Dermis blood vessel endothelial cell (primary cell): Measurements from ENCODE around the gene EFCAB6. TPM values are rescaled to one million over a fixed set of nuclear protein-coding genes. Genes with fewer than 3 reads are reported as not detected.
A peak's percentile ranks its signal among the peaks of the same experiment; 100 is the strongest.

ENCODE experiments used
- DNase-seq: peaks from one replicate; pipeline ENCODE4 v3.0.0; 2010
- total RNA-seq: library from RNA; depleted of rRNA; stranded (reverse); fragments of >200 nt; gene quantifications from 2 replicates; pipeline ENCODE4 v1.2.3, GENCODE V29; 2014

EFCAB6 gene
- total RNA-seq, 1 donor from 2014 or later: under 0.01 TPM

DNA sequence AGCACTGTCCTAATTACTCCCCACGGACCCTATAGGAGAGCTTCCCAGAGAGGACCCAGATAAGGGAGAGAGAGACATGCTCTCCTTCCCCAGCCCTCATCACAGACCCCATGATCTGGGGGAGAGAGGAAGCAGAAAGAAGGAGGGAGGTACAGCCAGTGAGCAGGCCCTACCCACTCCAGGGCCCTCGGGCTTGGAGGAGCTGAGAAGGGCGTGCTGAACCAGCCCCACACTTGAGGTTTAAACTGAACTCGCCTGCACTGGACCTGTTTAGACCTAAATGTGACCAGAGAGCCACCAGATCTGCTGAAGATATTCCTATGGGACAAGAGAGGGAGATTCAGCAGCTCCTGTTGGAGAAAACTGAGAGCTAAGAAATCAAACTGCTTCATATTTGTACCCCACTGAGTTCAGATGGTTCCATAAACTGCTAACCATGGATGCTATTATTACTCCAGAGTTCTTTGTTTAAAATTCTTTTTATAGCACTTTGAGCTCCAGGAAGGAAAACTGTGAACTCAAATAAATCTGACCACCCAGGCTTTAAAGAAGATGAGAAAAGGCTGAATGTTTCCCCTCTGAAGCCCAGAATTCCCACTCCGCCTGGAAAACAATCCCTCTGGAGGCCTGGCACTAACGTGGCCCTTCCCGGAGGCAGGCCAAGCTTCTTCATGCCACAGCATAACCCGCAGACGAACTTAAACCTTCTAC lies 67.2 kb downstream of the EFCAB6 start:
- no peak for DNase-seq

DNA sequence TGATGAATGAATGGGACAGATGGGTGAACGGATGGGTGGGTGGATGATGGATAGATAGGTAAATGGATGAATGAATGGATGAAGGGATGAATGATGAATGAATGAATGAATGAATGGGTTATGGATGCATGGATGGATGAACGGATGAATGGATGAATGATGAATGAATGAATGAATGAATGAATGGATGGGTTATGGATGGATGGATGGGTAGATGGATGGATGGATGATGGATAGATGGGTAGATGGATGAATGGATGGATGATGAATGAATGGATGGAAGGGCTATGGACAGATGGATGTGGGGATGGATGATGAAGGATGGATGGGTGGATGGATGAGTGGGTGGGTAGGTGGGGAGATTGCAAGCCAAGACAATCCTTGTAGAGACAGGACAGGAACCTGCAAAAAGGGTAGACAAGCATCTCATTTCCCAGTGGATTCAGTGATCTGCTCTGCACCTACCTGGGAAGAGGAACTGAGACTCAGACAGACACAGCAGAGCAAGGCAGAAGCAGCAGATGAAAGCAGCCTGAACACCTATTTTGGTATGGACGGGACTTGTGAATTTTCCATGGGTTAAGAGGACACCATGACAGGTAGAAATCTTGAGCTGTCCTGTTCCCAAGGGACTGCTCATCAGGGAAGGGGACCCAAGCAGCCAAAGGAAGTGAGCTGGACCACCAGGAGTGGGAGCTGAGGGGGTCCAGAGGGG lies 68.0 kb downstream of the EFCAB6 start:
- no peak for DNase-seq

DNA sequence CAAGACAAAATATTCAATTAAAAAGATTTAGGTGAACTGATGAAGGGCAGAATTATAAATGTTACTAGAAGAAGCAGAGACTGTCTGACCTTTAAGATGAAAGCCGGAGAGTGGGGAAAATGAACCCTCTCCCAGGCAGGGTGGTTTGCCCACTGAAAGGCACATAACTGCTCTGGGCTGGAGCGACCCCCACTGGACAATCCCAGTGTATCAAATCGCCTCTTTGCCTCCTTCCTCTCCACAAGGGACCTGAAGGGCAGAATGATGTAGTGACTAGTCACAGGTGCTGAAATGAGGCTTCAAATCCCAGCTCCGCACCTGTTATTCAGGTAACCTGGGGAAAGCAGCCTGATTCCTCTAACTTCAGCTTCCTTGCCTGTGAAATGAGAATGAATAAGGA lies 69.0 kb downstream of the EFCAB6 start:
- DNase-seq: peak; percentile 14

DNA sequence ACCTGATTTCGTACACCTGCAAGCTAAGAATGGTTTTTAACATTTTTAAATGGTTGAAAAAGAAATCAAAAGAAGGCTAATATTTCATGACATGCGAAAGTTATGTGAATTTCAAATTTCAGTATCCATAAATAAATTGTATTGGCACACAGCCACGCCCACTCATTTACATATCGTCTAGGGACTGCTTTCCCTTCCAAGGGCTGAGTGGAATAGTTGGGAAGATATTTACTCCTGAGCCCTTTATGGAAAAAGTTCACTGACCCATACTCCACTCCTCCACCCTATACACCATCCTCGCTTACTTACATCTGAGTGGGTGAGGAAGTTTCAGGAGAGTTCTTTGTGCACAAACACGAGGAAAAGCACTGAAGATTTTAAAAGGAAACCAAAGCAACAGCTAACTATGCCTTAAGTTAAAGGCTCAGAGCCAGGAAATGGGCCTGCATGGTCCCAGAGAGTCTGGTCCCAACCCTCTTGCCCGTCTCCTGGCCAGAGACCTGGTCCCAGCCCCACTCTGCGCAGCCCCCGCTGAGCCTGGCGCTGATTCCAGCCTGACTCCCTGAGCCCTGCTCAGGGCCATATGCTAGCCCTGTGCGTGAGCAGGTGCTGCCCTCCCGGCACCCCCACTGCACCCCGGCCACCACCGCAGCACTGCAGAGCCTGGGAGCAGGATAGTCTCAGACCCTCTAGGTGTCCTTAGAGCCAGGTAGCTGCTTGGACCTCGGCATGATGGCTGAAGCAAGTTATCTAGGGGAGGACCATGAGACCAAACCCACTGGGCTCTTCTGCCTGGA lies 69.8 kb downstream of the EFCAB6 start:
- no peak for DNase-seq

DNA sequence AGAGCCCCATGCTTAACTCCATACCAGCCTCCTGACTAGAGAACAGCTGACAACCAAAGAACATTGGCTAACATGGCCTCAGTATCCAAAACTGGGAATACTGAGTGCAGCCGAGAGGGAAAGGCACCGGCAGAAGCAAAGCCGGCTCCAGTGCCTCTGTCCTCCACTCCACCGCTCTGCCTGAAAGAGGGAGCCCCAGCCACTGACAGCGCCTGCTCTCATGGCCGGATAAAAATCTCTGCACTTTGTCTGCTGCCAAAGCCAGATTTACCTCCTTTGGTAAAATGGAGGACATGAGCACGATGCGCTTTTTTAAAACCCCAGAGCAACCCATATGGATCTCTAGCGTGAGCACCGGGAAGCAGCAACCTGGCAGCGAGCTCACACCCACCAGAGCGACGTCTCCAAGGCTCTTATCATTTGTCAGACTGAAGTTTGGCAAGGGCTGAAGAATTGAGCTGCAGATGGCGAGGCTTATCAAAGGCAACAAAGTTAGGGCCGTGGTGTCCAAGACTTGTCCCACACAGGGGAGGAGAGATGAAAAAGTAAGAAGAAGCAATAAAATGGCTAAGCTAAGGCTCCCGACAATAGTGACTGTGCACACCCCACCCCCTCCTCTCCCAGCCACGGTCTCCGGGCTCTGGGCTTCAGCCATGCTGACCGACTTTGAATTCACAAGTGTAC lies 71.4 kb downstream of the EFCAB6 start:
- no peak for DNase-seq

- DNase-seq: no peak
These were observed 72.2 kb downstream of the EFCAB6 start for GRCh38 chr22:43739851-43740379.

DNA sequence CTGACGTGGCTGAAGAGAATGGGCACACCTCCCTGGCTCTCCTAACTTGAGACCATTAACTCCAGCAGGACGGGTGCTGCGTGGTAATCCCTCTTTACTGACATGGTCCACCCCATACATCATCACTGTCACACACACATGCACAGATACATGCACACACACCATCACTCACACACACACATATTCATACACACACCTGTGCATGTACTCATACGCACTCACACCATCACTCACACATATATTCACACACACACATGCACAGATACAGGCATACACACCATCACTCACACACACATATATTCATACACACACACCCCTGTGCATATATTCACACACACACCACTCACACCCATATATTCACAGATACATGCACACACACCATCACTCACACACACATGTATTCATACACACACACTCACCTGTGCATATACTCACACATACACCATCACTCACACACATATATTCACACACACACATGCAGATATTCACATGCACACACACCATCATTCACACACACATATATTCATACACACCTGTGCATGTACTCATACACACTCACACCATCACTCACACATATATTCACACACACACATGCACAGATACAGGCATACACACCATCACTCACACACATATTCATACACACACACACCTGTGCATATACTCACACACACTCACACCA lies 74.8 kb downstream of the EFCAB6 start:
- DNase-seq: no peak

GRCh38 chr22:43736651-43737050 lies 75.5 kb downstream of the EFCAB6 start:
- DNase-seq: no peak

DNA sequence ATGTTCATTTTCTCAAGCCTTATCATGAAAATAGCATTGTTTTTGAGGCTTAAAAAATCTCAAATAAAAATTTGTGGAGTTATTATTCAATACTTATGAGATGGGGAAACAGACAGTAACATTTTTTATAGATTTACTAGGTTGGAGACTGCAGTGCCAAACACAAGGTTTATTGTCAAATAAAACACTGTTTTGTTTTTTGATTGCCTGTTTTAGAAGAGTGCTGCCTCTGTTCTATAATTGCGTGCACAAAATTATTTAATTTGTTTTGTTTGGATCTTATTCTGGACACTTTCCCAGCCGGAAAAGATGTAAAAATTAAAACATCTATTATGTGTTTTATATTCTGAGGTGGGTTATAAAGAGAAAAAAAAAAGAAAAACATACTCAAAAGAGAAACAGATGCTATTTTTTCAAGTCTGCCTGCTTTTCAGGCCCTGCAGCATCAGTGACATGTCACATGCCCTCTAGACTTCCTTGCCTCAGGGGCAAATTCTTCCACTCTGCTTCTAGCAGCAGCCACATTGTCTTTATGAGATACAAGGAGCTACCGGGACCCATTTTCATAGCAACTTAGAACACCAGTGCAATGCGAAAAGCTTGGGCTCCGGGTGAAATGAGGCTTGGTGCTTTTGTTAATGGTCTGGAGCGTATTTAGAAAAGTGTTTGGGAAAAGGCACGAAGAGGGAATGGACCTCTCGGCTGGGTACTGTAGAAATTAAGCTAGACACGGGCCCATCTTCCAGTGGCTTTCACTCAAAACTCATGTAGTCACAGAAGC lies 77.5 kb downstream of the EFCAB6 start:
- no peak for DNase-seq

DNA sequence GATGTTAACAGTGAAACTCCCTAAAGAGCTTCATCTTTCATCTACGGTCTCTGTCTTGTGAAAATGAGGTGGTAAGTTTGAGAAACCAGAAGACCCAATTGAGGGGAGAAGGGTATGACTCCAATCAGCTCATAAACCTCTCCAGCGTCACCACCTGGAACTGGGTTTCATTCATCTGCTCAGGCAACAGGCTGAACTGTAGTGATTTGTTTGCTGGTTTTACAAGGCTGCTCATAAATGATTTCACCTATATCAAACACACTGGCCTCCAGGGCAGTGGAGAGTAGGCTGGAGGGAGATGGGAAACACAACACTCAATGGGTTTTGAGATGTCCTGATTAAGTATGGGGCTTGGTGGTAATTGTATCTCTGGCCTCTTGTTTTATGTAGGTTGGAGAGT lies 79.0 kb downstream of the EFCAB6 start:
- no peak for DNase-seq

DNA sequence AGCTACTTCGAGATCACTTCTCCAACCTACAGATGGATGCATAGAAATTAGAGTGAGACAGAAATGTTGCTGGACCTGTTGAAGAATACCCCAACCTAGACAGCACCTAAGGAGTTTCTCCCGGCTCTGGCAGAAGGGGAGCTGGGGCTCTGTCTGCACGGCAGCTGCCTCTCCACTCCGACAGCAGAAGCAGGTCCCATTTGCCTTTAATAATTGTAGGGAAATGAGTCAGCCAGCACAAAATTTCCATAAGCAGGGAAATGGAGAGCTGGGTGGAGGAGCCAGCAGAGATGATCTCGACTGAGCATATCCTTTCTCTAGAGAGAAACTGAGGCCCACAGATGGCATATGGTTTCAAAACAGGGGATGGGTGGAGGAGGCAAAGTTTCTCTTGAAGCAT lies 80.1 kb downstream of the EFCAB6 start:
- peak; percentile 26 for DNase-seq

DNA sequence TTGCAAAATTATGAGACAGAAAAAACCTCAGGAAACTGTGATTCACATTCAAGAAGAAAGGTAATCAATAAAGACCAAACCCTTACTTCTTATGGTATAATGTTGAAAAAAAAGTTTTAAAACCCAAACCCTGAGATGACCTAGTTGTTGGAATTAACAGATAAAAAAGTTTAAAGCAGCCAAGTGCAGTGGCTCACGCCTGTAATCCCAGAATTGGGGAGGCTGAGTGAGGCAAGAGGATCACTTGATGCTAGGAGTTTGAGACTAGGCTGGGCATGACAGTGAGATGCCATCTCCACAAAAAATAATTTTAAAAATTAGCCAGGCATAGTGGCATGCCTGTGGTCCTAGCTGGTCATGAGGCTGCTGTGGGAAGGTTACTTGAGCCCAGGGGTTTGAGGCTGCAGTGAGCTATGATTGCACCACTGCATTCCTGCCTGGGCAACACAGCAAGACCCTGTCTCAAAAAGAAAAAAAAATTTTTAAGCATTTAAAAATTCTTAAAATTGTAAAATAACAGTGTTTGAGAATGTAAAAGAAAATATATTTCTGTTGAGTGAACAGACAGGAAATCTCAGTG lies 85.1 kb downstream of the EFCAB6 start:
- DNase-seq: no peak

- no peak for DNase-seq
These were observed 85.8 kb downstream of the EFCAB6 start for GRCh38 chr22:43726322-43726721.

GRCh38 chr22:43723816-43724215 lies 88.3 kb downstream of the EFCAB6 start:
- DNase-seq: no peak

GRCh38 chr22:43722444-43722843 lies 89.7 kb downstream of the EFCAB6 start:
- no peak for DNase-seq

DNA sequence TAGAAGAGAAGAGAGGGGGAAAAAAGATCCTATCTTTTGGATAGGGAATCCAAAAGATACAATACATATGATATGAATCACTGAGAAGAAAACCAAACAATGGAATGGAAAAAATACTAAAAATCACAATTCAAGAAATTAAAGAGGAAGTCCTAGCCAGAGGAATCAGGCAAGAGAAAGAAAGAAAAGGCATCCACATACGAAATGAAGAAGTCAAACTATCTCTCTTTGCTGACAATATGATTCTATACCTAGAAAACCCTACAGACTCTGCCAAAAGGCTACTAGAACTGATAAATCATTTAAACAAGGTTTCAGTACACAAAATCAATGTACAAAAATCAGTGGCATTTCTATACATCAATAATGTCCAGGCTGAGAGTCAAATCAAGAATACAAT lies 91.4 kb downstream of the EFCAB6 start:
- no peak for DNase-seq

DNA sequence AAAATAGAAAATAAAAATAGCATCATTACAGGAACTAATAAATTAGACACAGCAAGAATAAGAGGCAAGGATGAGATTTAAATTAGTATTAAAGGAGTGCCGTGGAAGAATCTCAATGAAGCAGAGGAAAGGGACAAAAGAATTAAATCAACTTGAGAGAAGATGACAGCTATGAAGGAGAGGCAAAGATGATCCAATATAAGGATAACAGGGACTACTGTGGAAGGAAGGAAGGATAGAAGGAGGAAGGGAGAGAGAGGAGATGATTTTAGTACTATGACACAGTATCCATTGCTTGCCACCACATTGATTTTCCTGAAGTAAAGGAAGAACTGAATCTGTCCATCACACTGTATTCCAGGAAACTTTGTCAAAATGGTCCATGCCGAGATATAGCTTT lies 98.0 kb downstream of the EFCAB6 start:
- DNase-seq: no peak

DNA sequence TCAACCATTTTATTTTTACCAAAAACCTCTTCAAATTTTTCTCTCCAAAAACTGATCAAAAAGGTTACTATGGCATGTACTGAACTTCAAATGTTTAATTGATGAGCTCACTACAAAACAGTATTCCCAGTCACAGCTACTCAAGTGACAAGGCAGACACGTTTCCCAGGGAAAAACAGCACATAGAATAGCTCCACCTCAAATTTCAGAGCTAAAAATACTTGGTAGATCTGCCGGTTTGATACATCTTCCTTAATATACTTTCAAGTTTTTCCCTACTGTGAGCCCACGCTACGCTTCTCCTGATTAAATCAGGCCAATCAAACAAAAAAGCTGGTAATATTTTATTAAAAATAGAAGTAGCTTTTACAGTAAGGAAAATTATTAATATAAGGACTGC lies 100.4 kb downstream of the EFCAB6 start:
- DNase-seq: no peak

DNA sequence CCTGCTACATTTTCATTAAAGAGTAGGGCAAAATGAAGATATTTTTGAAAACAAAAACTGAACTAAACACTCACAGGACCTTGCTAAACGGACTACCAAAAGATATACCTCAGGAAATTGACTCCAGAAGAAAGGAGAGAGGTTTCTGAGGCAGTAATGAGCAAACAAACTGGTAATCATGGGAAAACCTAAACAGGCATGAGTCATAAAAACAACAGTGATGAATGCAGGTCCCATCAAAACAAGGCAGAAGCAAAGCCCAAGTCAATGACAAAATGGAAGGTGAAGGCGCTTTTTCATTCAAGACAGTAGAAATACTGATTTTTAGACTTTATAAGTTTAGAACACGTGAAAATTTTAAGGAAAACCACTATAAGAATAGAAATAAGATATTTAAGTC lies 104.5 kb downstream of the EFCAB6 start:
- no peak for DNase-seq

DNA sequence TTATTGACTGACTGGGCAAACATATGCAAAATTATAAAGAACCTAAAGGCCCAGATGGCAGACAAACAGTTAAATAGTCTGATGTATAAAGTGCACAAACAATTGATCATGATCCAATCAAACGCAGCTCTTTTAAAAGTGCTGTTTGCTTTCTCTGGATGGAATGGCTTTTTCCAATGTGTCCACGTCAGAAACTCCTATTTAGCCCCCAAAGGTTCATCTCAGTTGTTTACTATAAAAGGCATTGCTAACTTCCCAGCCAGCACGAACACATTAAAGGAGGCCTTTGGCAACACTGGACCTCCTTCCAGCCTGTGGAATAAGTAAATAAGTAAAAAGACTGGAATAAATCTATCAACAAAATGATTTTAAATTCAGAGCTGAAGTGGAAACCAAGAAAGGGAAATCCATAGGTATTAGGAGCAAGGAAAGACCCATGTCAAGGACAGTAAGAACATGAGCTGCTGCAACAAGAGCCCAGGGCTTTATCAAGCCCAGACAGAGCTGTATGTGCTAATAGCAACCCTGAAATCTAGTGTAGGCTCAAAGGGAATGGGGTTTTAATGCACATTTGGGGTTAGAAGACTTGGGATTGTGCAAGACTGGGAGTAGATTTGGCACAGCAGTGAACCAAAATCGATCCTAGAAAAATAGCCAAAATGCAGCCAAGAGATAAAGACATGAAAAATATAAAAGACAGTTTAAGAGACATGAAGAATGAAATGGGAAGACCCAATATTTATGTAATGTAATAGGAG lies 105.4 kb downstream of the EFCAB6 start:
- no peak for DNase-seq
